Measurements from ENCODE around the gene CD84.

- TF ChIP-seq TARDBP (IDR thresholded peaks at IDR 0.05): no peak
- TF ChIP-seq FOXM1 (IDR thresholded peaks at IDR 0.05; ENCODE audit: borderline replicate concordance): no peak
- TF ChIP-seq HDGF (IDR thresholded peaks at IDR 0.05; ENCODE audit: borderline replicate concordance): no peak
- no peak for TF ChIP-seq SUZ12 (IDR thresholded peaks at IDR 0.05)
Observed at GRCh38 chr1:160612613-160613218, 33.4 kb upstream of the CD84 start.
